DMS53 (cell line): ENCODE results near the gene ST6GALNAC1.

ENCODE experiments used
- DNase-seq: peaks from one replicate; lab custom pipeline; 2025; lab: John Stamatoyannopoulos, UW

ST6GALNAC1 gene

GRCh38 chr17:76675648-76676047 is 32.1 kb upstream of the ST6GALNAC1 start:
- DNase-seq = no peak

GRCh38 chr17:76674600-76674999 is 31.0 kb upstream of the ST6GALNAC1 start:
- DNase-seq = no peak

- no peak for DNase-seq
Measured at GRCh38 chr17:76673729-76674128, 30.2 kb upstream of the ST6GALNAC1 start.

GRCh38 chr17:76672892-76673291 is 29.3 kb upstream of the ST6GALNAC1 start:
- DNase-seq = no peak

- DNase-seq = peak; percentile 75
Measured at GRCh38 chr17:76672270-76672851, 28.8 kb upstream of the ST6GALNAC1 start.

GRCh38 chr17:76671912-76672262 is 28.3 kb upstream of the ST6GALNAC1 start:
- DNase-seq = no peak

- peak; percentile 100 for DNase-seq
Measured at GRCh38 chr17:76671123-76671911, 27.8 kb upstream of the ST6GALNAC1 start.

- no peak for DNase-seq
Measured at GRCh38 chr17:76670718-76671122, 27.2 kb upstream of the ST6GALNAC1 start.

GRCh38 chr17:76670020-76670717 is 26.6 kb upstream of the ST6GALNAC1 start:
- DNase-seq = no peak

- DNase-seq = no peak
Measured at GRCh38 chr17:76667786-76668453, 24.4 kb upstream of the ST6GALNAC1 start.

GRCh38 chr17:76667491-76667755 is 23.9 kb upstream of the ST6GALNAC1 start:
- DNase-seq = no peak

- no peak for DNase-seq
Measured at GRCh38 chr17:76660656-76661042, 17.1 kb upstream of the ST6GALNAC1 start.

GRCh38 chr17:76659928-76660655 is 16.5 kb upstream of the ST6GALNAC1 start:
- DNase-seq = peak; percentile 66

- DNase-seq = no peak
Measured at GRCh38 chr17:76658242-76658662, 14.7 kb upstream of the ST6GALNAC1 start.

- DNase-seq = no peak
Measured at GRCh38 chr17:76657505-76658241, 14.1 kb upstream of the ST6GALNAC1 start.

- no peak for DNase-seq
Measured at GRCh38 chr17:76654408-76654807, 10.9 kb upstream of the ST6GALNAC1 start.

- no peak for DNase-seq
Measured at GRCh38 chr17:76650504-76650903, 6.9 kb upstream of the ST6GALNAC1 start.

- DNase-seq = no peak
Measured at GRCh38 chr17:76646712-76647111, 3.2 kb upstream of the ST6GALNAC1 start.

GRCh38 chr17:76645481-76645880 is 1.9 kb upstream of the ST6GALNAC1 start:
- peak; percentile 71 for DNase-seq

- DNase-seq = peak; percentile 69
Measured at GRCh38 chr17:76644995-76645394, 1.4 kb upstream of the ST6GALNAC1 start.

GRCh38 chr17:76642994-76643393 is 563 bp downstream of the ST6GALNAC1 start:
- DNase-seq = no peak
